ENCODE measurements around the gene PIK3R5.
"Not testable (repeated sequence)": the region's sequence is repeated elsewhere in the genome, so short reads cannot be mapped to it uniquely, and the experiment has no call there.

GRCh38 chr17:8885163-8885966 is 80.1 kb downstream of the PIK3R5 start:
- TF ChIP-seq CTCF (conservative IDR thresholded peaks at IDR 0.05 in 1 of 2, IDR thresholded peaks at IDR 0.05 in 1 of 2; ENCODE audit: extremely low read depth in 1 of 2, insufficient read depth in 1 of 2, low read depth in 1 of 2, low read length in 2 of 2); EZH2 (IDR thresholded peaks at IDR 0.05; ENCODE audit: borderline replicate concordance, low read length): not testable (repeated sequence)

Measured in mammary epithelial cell (primary cell).